Suppressor macrophage treated with lipopolysaccharide for 4 hours (primary cell): ENCODE measurements around the gene TRANK1.

Source experiments
- DNase-seq: peaks from one replicate; pipeline ENCODE4 v3.0.0-alpha.2; 2020

Gene TRANK1

GRCh38 chr3:36833160-36833814 is 111.6 kb downstream of the TRANK1 start:
- no peak for DNase-seq

GRCh38 chr3:36832406-36832805 is 112.4 kb downstream of the TRANK1 start:
- no peak for DNase-seq

GRCh38 chr3:36827133-36827532 is 117.7 kb downstream of the TRANK1 start:
- DNase-seq: no peak

- no peak for DNase-seq
These were observed 118.6 kb downstream of the TRANK1 start for GRCh38 chr3:36826240-36826639.

- no peak for DNase-seq
These were observed 120.4 kb downstream of the TRANK1 start for GRCh38 chr3:36824443-36824842.

GRCh38 chr3:36823806-36824205 is 121.0 kb downstream of the TRANK1 start:
- DNase-seq: no peak

GRCh38 chr3:36820083-36820482 is 124.8 kb downstream of the TRANK1 start:
- no peak for DNase-seq

GRCh38 chr3:36817806-36818533 is 126.9 kb downstream of the TRANK1 start:
- no peak for DNase-seq

- no peak for DNase-seq
These were observed 129.5 kb downstream of the TRANK1 start for GRCh38 chr3:36815375-36815774.

GRCh38 chr3:36814776-36815175 is 130.1 kb downstream of the TRANK1 start:
- DNase-seq: no peak

- peak; percentile 8 for DNase-seq
These were observed 130.7 kb downstream of the TRANK1 start for GRCh38 chr3:36814066-36814717.

- DNase-seq: no peak
These were observed 131.5 kb downstream of the TRANK1 start for GRCh38 chr3:36813305-36813704.

- DNase-seq: no peak
These were observed 132.6 kb downstream of the TRANK1 start for GRCh38 chr3:36812240-36812639.

- no peak for DNase-seq
These were observed 133.1 kb downstream of the TRANK1 start for GRCh38 chr3:36811768-36812167.

GRCh38 chr3:36804295-36805055 is 140.4 kb downstream of the TRANK1 start:
- no peak for DNase-seq

- DNase-seq: no peak
These were observed 141.6 kb downstream of the TRANK1 start for GRCh38 chr3:36803091-36803791.

- no peak for DNase-seq
These were observed 144.2 kb downstream of the TRANK1 start for GRCh38 chr3:36800533-36801116.

- DNase-seq: no peak
These were observed 148.0 kb downstream of the TRANK1 start for GRCh38 chr3:36796881-36797280.

GRCh38 chr3:36796161-36796560 is 148.7 kb downstream of the TRANK1 start:
- DNase-seq: no peak

- no peak for DNase-seq
These were observed 149.2 kb downstream of the TRANK1 start for GRCh38 chr3:36795622-36796021.

GRCh38 chr3:36792342-36792741 is 152.5 kb downstream of the TRANK1 start:
- no peak for DNase-seq

GRCh38 chr3:36790765-36791164 is 154.1 kb downstream of the TRANK1 start:
- no peak for DNase-seq
